ENCODE data around the gene BTBD10.
A peak's percentile ranks its signal among the peaks of the same experiment; 100 is the strongest.

BTBD10 gene

GRCh38 chr11:13338019-13338426 is 125.0 kb downstream of the BTBD10 start:
- no peak for TF ChIP-seq CTCF (conservative IDR thresholded peaks at IDR 0.05; ENCODE audit: low read depth)
- POLR2A ChIA-PET (ENCODE audit: low non-redundant PET): interaction anchor here (0.6 kb wide), 1 partner anchor 135 kb away, joined by 6 read pairs; no protein-coding TSS in a partner anchor
- peak; percentile 42 for DNase-seq (ENCODE audit: low spot score)
- CTCF ChIA-PET: interaction anchor here (0.6 to 3.4 kb wide), 3 partner anchors 128 to 1021 kb away, joined by 4 to 19 read pairs (median 6); no protein-coding TSS in a partner anchor
- peak overlapping the region; percentile 74 for H3K27ac ChIP-seq

All from RWPE1 (cell line).